ENCODE results near the gene LRRC23. TPM values are rescaled to one million over a fixed set of nuclear protein-coding genes. Genes with fewer than 3 reads are reported as not detected.

Gene LRRC23
- total RNA-seq, 2 experiments from 2014 or later: 3.2 to 4.7 TPM

- no peak overlapping the region for H3K27ac ChIP-seq (ENCODE audit: low read depth in 1 of 2, low read length in 2 of 2)
- TF ChIP-seq CTCF (IDR thresholded peaks at IDR 0.05): no peak
- peak overlapping the region; percentile 97 for H3K27ac Mint-ChIP-seq
- peaks cover 58% of the 10 kb centered on the region for H3K4me1 Mint-ChIP-seq (ENCODE audit: low read depth)
- DNase-seq: no peak
- ChIA-PET CTCF (no interaction called here), POLR2A (interaction anchor here (0.8 to 11.6 kb wide), 4 partner anchors 11 to 28 kb away, joined by 3 to 963 read pairs (median 3); partner anchors contain the start of gene PTPN6)
- peaks cover 65% of the 10 kb centered on the region for H3K4me1 ChIP-seq (ENCODE audit: insufficient read depth, low read length)
- no peak for ATAC-seq (ENCODE audit: poor library complexity)
- H3K27me3 Mint-ChIP-seq: no peaks in the 10 kb centered on the region
- no peaks in the 10 kb centered on the region for H3K9me3 Mint-ChIP-seq
- no peaks in the 10 kb centered on the region for H3K9me3 ChIP-seq (ENCODE audit: control insufficient read depth in 1 of 2, insufficient read depth in 1 of 2, low read length in 2 of 2)
- intact Hi-C loops (cut with DNase I, micrococcal nuclease): loop anchor here (2.0 to 5.0 kb wide), 2 partner anchors 17 to 74 kb away; partner anchors contain the start of gene TPI1 (in 1 of the 2)
- no peak overlapping the region for H3K4me3 Mint-ChIP-seq
- peaks cover 17% of the 10 kb centered on the region for H3K36me3 ChIP-seq (ENCODE audit: insufficient read depth, low read length)
- no peak overlapping the region for H3K4me3 ChIP-seq (ENCODE audit: low read length)
- no peaks in the 10 kb centered on the region for H3K27me3 ChIP-seq (ENCODE audit: control insufficient read depth in 1 of 2, insufficient read depth in 2 of 2, low read length in 2 of 2)
- peaks cover 25% of the 10 kb centered on the region for H3K36me3 Mint-ChIP-seq (ENCODE audit: low read depth)
These were observed 37.2 kb downstream of the LRRC23 start for GRCh38 chr12:6941782-6942181.

DNA sequence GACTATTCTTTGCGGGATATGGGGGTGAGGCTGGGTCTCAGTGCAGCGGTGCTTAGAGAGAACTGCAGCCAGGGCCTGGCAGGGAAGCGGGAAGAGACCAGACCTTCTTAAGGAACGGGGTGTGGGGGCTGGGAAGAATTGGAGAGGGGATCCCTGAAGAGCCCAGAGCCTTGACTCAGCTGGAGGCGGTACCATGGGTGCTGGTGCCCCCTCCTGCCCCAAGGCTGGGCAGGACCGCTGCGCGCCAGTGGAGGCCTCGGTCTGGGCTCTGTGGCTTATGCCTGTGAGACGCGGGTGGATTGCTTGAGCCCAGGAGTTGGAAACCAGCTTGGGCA, 37.7 kb downstream of the LRRC23 start:
- Histone ChIP-seq H3K27me3 (ENCODE audit: control insufficient read depth in 1 of 2, insufficient read depth in 2 of 2, low read length in 2 of 2) (no peaks in the 10 kb centered on the region), H3K4me3 (ENCODE audit: low read length) (no peak overlapping the region), H3K36me3 (ENCODE audit: insufficient read depth, low read length) (peaks cover 17% of the 10 kb centered on the region), H3K4me1 (ENCODE audit: insufficient read depth, low read length) (peaks cover 65% of the 10 kb centered on the region), H3K27ac (ENCODE audit: low read depth in 1 of 2, low read length in 2 of 2) (peak overlapping the region in 1 of 2 donors; percentile 1), H3K9me3 (ENCODE audit: control insufficient read depth in 1 of 2, insufficient read depth in 1 of 2, low read length in 2 of 2) (no peaks in the 10 kb centered on the region)
- Mint-ChIP-seq H3K27me3 (no peaks in the 10 kb centered on the region), H3K9me3 (no peaks in the 10 kb centered on the region), H3K36me3 (ENCODE audit: low read depth) (peaks cover 23% of the 10 kb centered on the region), H3K4me1 (ENCODE audit: low read depth) (peaks cover 60% of the 10 kb centered on the region), H3K27ac (peak overlapping the region; percentile 97), H3K4me3 (peak overlapping the region; percentile 23)
- ATAC-seq (ENCODE audit: poor library complexity) (no peak), DNase-seq (peak in 1 of 14 experiments; percentile 46)
- ChIA-PET POLR2A (interaction anchor here (0.6 to 11.6 kb wide), 7 partner anchors 10 to 90 kb away, joined by 3 to 963 read pairs (median 39); partner anchors contain the start of genes CDCA3, EMG1, ENO2 and PHB2), CTCF (interaction anchor here (3.6 to 10.8 kb wide), 2 partner anchors 18 to 73 kb away, joined by 25 to 324 read pairs; no protein-coding TSS in a partner anchor)
- no peak for TF ChIP-seq CTCF (IDR thresholded peaks at IDR 0.05)
- intact Hi-C loops (cut with DNase I, micrococcal nuclease): loop anchor here (2.0 to 5.0 kb wide), 2 partner anchors 17 to 75 kb away; partner anchors contain the start of gene TPI1 (in 1 of the 2)

GRCh38 chr12:6943389-6943721, 38.7 kb downstream of the LRRC23 start:
- ATAC-seq (ENCODE audit: poor library complexity) (peak; percentile 69), DNase-seq (peak; percentile 63 to 95 (median 74))
- H3K27ac ChIP-seq (ENCODE audit: low read depth in 1 of 2, low read length in 2 of 2): peak overlapping the region; percentile 96 to 98
- Mint-ChIP-seq H3K27ac (peak overlapping the region; percentile 97), H3K4me3 (peak overlapping the region; percentile 97), H3K36me3 (ENCODE audit: low read depth) (peaks cover 19% of the 10 kb centered on the region), H3K27me3 (no peaks in the 10 kb centered on the region), H3K9me3 (no peaks in the 10 kb centered on the region), H3K4me1 (ENCODE audit: low read depth) (peaks cover 65% of the 10 kb centered on the region)
- ChIA-PET CTCF (interaction anchor here (0.9 to 10.8 kb wide), 10 partner anchors 17 to 166 kb away, joined by 3 to 324 read pairs (median 16); partner anchors contain the start of genes C1RL, CDCA3, ENO2 and LPCAT3), POLR2A (interaction anchor here (0.6 to 11.6 kb wide), 40 partner anchors 8 to 1027 kb away, joined by 3 to 963 read pairs (median 7); partner anchors contain the start of genes ATN1, C1RL, CD4 and CDCA3)
- H3K27me3 ChIP-seq (ENCODE audit: control insufficient read depth in 1 of 2, insufficient read depth in 2 of 2, low read length in 2 of 2): no peaks in the 10 kb centered on the region
- H3K36me3 ChIP-seq (ENCODE audit: insufficient read depth, low read length): peaks cover 17% of the 10 kb centered on the region
- intact Hi-C loops (cut with DNase I, micrococcal nuclease): loop anchor here (1.0 to 5.0 kb wide), 3 partner anchors 19 to 76 kb away; partner anchors contain the start of genes LPCAT3 (in 1 of the 2) and TPI1 (in 1 of the 2)
- H3K4me3 ChIP-seq (ENCODE audit: low read length): peak overlapping the region; percentile 65
- no peak for TF ChIP-seq CTCF (IDR thresholded peaks at IDR 0.05)
- H3K4me1 ChIP-seq (ENCODE audit: insufficient read depth, low read length): peaks cover 67% of the 10 kb centered on the region
- H3K9me3 ChIP-seq (ENCODE audit: control insufficient read depth in 1 of 2, insufficient read depth in 1 of 2, low read length in 2 of 2): no peaks in the 10 kb centered on the region
